Germinal center (tissue), 1 donor: ENCODE data around the gene KIAA1755.

Source experiments
- DNase-seq: peaks from one replicate; pipeline ENCODE4 v3.0.0; 2012; ENCODE audit warnings: mixed read lengths, low spot score

The KIAA1755 gene

GRCh38 chr20:38166703-38167233 is 93.8 kb downstream of the KIAA1755 start:
- DNase-seq = no peak

DNA sequence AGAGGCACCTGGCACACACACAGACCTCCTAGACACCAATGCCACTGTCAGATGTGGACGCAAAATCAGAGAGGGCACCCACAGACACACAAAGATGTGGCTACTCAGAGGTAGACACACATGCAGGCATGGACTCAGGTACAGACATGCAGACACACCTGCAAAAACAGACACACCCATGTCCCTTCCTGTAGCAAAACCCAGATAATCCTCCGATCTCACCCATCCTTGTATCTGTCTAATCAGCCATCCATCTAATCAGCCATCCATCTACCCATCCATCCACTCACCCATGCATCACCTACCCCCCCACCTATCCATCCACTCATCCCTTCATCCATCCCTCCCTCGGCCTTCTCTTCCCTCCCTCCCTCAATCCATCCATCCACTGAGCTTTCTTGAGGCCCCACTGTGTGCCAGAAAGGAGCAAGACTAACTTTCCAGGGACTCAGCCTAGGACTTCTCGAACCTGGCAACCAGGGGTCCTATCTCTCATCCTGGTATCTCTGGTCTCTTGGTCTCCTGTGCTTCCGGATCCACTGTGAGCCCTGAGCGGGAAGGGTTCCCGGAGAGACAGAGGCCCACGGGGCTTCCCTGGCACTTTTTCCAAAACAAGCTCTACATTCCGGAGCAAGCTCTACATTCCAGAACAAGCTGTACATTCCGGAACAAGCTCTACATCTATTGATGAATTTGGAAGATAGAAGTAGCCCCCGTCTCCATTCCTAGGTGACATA is 94.4 kb downstream of the KIAA1755 start:
- DNase-seq = no peak

DNA sequence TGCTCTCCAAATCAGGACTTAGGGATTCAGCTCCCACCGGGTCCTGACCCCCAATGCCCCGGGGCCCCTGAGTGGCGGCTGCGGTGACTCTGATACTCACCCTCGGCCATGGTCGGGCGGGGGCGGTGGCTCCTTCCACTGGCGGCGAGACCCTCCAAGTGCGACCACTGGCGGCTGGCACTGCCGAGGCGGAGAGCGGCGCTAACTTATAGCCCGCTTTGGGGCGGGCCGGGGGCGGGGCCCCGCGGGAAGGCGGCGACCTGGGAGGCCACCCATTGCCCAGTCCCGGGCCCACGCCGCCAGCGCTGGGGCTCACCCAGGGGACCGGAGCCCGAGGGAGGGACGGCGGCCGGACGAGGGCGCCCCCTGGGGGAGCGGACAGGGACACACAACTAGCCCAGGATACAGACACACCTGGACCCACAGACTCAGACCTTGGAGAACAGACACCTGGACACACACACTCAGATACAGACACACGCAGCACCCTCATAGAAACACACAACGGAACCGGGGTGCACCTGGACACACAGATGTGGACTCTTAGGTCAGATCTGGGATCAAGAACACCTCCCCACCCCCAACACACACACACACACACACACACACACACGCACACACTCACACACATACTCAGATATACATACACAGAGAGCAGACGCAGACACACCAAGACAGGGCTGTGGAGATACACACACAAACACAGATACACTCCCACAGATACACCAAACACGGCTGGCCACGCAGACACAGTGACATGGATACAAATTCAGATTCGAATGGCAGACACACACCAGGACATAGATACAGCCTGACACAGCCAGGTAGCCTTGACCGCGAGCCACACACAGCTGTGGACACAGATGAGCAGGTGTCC is 95.2 kb downstream of the KIAA1755 start, which contains the start of gene TGM2:
TSS of gene TGM2 (minus strand) at position 182 of the 877 bp plus-strand sequence. CDS start at position 110, 72 bp downstream.
- DNase-seq = peak; percentile 77

- DNase-seq = no peak
Measured at GRCh38 chr20:38164624-38165088, 95.9 kb downstream of the KIAA1755 start.

DNA sequence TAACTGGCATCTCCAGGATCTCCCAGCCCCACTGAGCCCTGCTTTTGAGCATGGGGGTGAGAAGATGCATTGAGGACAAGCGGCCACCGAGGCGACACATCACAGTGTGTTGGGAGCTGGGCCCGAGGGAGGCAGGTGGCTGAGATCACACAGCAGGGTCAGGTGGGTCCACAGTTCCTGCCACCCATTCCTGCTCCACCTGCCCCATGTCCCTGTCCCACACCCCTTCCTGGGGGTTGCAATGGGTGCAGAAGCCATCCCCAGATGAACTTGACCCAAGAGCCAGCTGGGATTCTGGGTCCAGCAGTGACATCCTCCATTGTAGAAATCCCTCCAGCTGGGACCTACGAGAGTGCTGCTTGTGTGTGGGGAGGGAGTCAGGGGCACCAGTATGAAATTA is 96.5 kb downstream of the KIAA1755 start:
- no peak for DNase-seq

DNA sequence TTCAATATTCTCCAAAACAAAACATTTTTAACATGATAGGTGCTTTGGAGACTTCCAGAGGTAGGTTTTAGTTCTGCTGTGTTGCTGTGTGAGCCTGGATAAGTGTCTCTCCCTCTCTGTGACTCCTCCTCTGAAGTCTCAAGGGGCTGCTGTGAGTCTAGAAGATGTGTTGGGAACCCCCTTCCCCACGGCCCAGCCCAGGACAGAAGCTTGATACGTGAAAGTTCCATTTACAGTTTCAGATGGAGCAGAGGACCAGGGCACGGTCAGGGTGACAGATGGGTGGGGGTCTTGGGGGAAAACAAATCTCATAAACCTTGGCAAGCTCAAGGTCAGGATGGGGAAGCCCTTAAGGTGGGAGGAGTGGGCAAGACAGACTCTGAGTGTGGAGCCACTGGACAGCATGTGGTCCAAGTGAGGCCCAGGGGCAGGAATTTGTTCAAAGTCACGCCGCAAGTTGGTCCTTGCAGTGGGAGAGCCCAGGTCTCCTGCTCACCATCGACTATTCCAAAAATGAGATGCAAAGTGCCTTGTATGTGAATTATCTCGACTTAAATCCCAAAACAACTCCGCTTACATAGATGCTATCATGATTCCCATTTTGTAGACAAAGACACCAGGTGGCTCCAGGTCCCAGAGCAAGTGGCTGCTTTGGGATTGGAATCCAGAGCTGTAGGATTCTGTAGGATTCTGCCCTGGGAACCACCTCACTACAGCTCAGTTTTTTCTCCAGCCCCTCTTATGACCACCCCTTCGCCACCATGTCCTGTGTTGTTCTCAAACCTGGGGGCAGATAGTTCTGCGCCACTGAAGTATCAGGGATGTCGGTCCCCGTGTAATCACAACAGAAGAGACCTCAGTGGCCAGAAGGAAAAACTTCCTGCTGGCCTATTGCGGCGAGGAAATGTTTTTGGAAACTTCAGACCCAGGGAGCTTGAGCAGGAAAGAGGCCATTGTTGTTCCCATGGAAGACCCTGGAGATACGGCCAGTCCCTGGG is 97.4 kb downstream of the KIAA1755 start:
- DNase-seq = no peak

DNA sequence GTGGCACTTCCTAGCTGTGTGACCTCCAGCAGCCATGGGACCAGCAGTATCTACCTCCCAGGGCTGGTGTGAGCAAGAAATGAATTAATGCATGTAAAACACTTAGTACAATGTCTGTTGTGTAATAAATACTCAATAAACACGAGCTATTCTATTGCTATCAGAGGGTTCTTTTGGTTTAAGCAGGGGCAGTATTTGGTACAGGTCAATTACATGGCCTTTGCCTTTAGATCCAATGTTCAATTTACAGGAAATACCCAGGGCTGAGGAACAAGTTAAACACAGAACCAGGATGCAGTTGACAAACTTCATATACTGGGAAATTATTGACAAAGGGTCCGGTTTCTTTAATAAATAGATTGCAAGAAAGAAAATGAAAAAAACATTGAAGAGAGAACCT is 98.4 kb downstream of the KIAA1755 start:
- DNase-seq = no peak

- DNase-seq = no peak
Measured at GRCh38 chr20:38161412-38161774, 99.1 kb downstream of the KIAA1755 start.
